HG03354 (cell line): ENCODE measurements around the gene HOXB5.

Experiments
- ATAC-seq: cut with Tn5 transposase; IDR thresholded peaks from one replicate; pipeline ENCODE4 v1.9.1; 2021; ENCODE audit warnings: mild to moderate bottlenecking; ENCODE audit not compliant: unreplicated experiment, poor library complexity, severe bottlenecking

Gene HOXB5

GRCh38 chr17:48593126-48593829 lies at the start of gene HOXB5:
HOXB5 (minus strand) TSS chr17:48593779; CDS start chr17:48593682, 97 bp downstream.
- no peak for ATAC-seq

DNA sequence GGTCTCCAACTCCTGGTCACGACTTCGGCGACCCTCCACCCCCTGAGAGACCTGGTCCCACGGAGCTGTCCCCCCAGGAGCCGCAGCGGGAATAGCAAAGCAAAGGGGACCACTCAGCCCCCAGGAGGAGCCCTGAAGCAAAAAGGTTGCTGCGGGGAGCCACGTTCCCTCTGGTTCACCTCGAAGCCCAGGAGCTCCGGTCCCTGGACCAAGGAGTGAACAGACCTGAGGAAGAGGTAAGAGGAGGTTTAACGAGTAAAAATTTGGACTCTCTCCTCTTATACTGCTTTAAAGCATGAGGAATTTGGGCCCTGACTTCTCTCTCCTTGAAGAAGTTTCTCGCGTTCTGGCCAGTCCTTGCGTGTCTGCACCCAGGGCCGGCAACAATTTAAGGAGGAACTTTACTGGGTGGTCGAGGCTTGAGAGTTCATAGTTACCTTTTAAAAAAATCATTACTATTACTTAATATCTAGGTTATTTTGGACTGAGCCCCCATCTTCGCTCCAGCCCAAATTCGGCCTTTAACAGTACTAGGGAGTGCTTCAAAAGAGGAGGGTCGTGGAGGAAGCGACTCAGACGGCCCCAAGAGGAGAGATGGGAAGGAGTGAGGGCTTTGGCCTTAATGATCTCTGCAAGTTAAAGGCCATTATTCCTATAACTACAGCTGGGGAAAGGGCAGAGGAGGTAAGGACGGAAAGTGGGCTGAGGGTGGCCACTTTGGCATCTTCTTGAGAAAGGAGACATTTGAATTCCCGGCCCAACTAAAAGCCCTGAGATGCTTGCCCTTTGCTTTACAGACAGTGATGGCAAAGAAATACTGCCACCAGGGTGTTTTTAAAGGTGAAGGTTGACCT lies 49.5 kb upstream of the HOXB5 start:
- no peak for ATAC-seq

DNA sequence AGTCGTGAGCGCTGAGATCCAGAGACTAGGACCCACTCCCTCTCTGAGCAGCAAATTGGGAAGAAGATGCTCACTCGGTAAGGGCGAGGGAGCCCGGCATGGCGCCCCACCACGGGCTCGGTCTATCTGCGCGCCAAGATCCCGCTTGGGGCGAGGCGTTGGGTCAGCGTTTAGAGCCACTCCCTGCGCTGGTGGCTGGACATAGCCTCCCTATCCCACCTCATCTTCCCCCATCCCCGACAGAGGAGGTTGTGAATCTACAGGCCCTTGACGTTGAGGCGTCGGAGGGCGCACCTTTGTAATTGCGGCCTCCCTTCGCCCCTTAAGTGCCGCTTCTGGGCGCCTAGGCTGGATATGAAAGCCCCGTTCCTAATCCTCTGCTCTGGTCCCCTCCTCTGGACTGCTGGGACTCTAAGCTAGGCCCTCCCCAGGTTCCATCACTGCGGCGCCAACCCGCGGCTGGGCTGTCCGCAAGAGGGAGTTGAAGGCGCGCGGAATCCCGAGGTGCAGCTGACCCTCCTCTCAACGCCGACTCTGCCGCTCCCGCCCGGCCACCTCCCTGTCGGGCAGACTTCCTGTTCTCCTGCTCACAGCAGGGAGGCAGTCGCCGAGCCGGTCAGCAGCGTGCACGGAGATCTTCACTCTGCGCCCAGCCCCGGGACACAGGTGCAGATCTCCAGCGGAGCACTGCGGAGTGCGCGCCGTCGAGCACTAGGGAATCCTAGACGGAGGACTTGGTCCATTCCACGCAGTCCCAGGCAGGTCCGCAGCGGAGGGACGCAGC lies 48.7 kb upstream of the HOXB5 start:
- no peak for ATAC-seq

DNA sequence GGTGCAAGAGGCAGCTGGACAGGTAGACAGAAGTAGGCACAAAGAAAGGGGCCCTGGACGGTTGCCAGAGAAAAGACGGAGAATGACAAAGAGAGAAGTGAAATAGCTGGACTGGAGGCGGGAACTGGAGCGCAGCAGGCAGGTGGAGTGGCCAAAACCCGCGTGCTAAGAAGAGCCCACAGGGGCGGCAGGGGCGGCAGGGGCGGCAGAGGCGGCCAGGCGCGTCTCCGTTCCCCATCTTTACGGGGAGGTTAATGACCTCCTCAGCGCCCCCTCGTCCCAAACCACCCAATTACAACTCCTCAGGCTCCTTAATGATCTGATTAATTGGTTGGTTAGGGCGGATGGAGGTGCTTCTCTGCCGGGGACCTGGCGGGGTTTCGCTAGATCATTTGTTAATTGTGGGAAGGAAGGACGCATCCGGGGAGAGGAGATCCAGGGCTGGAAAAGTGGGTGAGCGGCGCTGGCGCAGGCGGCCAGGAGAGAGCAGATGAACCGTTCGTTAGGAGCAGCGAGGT lies 48.0 kb upstream of the HOXB5 start:
- ATAC-seq: no peak

DNA sequence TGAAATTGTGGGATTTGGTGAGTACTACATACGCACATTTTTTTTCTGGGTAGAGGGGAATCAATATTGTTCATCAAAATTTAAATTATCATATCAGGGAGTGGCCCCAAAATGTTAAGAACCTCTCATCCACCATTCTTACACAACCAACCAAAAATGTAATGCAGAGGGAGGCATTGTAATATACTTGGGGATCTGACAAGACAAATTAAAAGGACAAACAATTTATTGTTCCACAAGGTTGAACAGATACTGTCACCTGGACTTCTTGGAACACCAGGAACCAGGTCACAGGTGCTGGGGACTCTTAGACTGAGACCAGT lies 47.2 kb upstream of the HOXB5 start:
- ATAC-seq: no peak

GRCh38 chr17:48639982-48640857 lies 46.6 kb upstream of the HOXB5 start:
- ATAC-seq: no peak

DNA sequence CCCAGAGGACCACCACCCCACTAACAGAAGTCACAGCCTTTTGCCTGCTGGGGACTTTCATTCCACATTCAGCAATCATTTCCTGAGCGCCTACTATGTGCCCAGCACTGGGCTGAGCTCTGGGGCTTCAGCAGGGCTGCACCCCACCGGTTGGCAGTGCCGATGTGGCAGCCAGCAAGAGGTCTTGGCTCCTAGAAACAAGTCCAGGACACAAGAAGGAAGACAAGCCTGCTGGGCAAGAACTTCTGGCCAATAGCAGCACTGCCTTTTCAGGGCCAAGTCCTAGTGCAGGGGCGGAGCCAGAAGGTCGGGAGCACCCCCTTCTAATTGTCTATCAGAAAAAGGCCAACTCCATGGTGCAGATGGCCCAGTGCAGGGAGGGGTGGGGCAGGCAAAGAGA lies 45.6 kb upstream of the HOXB5 start:
- no peak for ATAC-seq

DNA sequence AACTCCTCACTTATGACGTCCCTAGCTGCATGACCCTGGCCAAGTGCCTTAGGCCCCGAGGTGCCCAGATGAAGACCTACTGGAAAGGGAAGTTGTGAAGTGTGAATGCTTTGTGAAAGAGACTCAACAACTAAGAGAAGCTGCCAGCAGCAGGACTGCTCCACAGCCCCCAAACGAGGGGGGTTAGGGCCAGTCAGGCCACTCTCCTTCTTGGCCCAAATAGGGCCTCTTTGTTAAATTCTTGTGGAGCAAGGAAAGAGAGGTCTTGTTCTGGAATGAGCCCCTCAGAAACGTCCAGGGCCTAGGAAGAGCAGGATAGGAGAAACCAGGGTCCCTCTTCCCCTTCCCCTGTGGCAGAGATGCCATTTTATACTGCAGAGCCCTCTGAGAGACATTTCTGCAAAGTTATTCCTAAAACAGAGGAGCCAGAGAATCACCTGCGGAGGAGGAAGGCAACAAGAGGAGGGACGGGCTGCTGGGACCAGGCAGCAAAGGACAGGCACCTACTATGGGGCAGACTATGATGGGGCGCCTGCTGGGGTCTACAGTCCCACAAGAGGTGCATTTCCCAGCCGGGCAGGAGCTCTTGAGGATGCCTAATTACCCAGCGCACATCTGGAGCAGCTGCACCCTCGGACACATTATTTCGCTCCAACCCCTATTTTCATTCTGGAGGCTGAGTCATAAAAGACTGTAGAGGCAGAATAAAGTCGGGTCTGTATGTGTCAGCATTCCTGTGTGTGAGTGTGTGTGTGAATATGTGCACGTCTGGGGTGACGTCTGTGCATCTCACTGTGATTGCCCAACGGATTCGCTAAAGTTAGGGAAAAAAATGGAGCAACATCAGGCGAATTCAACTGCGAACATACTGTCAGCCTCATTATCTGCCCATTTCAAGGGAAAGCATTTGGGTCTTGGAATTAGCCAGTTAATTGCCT lies 44.0 kb upstream of the HOXB5 start:
- no peak for ATAC-seq

DNA sequence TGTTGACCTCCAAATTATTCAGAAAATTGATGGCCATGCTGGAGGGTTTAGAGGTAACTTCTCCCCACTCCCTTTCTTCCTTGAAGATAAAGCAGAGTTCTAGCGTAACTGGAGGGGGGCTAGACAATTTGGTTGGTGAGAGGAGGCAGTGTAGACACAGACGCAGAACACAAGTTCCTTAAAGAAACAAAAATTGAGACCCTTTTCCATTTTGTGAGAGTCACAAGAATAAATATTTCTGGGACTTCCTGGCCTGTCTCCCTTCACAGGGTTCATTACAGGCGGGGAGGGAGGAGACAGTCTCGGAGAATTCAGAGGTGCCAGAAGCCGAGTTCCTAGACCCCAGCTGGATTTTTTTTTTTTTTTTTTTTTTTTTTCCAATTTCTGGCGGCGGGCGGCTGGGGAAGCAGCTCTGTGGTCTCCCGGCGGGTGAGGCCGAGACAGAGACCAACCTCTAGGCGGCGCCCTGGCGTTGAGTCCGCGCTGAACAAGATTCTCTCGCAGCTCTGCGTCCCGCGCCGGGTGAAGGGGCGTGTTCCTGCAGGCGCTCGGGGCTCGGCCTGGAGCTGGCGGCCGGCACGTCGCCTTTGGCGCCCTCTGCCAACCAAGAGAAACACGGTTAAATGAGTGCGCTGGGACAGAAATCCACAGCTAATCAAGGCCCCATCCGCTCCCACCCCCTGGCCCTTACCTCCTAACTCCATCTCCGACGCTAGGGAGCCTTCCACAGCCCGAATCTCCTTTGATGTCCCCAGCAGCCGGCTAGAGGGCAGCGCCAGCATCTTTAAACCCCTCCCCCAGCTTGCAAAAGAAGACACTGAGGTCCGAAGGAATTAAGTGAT lies 42.8 kb upstream of the HOXB5 start:
- peak; percentile 47 for ATAC-seq

DNA sequence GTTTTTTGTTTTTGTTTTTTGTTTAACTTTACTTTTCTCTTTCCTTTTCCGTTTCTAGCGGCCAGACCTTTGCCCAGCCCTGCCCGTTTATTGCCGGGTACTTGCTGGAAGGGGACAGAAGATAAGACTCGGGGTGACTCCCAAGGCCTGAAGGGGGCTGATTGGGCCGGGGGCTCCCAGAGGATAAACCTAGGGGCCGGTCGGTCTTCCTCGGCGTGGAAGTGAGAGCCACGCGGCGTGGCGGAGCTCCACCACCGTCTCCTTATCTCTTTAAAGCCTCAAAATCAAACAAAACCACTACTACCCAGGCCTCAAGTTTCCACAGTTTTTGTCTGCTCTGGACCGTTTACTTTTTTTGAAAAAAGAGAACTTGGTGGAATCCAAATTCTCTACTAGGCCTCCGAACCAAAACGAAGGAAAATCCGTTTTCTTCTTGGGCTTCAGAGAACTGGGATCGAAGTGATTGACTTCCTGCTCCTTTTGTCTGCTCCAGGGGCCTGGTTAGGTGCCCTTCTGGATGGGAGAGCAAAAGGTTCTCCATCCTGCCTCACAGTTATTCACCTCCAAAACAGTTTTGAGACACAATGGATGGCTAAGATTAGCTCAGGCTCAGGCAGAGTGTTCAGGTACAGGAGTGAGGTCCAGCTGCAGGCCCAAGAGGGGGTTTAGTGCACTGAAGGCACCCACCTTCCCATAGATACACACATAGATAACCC lies 41.1 kb upstream of the HOXB5 start:
- ATAC-seq: no peak

- ATAC-seq: no peak
Measured at GRCh38 chr17:48633266-48633677, 39.7 kb upstream of the HOXB5 start.

- no peak for ATAC-seq
Measured at GRCh38 chr17:48632579-48633265, 39.1 kb upstream of the HOXB5 start.

GRCh38 chr17:48631693-48632578 lies 38.4 kb upstream of the HOXB5 start:
- ATAC-seq: no peak

DNA sequence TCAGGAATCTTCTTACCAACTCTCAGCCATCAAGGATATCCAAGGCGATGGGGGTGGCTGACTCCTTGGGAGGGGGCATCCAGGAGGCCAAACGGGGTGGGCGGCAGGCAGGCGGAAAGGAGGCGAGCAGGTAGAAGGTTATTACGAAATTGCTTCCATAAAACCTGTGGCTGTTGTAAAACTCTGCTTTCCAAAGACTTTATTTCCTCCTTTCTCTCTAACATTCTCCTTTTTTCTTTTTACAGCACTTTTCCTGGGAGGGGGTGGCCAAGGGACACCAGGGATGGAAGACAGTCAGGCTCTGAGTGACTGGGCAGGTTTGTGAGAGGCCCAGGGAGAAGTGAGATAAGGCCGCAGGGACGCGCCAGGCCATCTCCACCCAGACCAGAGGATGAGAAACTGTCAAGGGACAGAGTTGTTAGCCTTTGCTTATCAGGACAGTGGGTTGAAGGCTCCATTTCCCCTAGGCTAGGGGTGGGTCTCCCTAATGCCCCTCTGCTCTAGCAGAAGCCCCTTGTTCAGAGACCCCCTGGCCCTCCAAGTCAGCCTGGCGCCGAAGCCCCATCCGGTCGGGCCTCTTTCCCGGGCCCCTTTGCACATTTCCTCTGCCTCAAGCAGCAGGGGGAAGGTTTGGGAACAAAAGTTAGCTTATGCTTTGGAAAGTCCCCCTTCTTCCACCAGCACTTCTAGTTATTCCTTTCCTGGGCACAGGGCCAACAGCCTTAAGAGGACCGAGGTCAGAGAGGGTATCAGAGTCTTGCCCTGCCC lies 37.5 kb upstream of the HOXB5 start:
- ATAC-seq: no peak
